Measurements from ENCODE around the gene STPG1.

The STPG1 gene

DNA sequence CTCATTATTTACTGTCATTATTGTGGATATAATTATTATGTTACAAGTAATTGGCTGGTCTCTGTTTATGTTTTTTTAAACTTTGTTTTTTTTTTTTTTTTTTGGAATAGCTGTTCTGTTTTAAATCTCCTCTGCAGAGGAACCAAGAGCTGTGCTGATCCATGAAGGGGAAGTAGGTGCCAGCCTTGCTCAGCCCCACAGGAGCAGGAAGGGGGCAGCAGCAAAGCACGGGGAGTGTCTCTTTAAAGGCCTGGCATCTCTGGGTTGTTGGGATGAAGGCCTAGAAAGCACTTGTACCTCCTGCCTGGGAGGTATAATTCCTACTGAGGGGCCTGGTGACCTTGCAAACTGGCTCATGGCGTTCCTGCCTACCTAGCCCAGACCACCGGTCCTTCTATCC lies 96.9 kb downstream of the STPG1 start:
- TF ChIP-seq CTCF (IDR thresholded peaks at IDR 0.05; ENCODE audit: borderline replicate concordance, extremely low read depth, low read length, poor library complexity, severe bottlenecking) = no peak
- TF ChIP-seq EZH2 (IDR thresholded peaks at IDR 0.05; ENCODE audit: borderline replicate concordance, low read depth, low read length, severe bottlenecking) = no peak
- H2AFZ ChIP-seq (ENCODE audit: low read depth, low read length) = no peak overlapping the region
- H3K79me2 ChIP-seq (ENCODE audit: insufficient read depth, low read length) = no peaks in the 10 kb centered on the region
- no peak for ATAC-seq (ENCODE audit: insufficient read depth, low read depth)
- H3K9me3 ChIP-seq (ENCODE audit: insufficient read depth, low read length, severe bottlenecking) = no peaks in the 10 kb centered on the region
- no peak overlapping the region for H3K27ac ChIP-seq (ENCODE audit: low read length)
- no peak for DNase-seq
- H3K4me2 ChIP-seq (ENCODE audit: insufficient read depth, low read length) = no peak overlapping the region
- H3K4me1 ChIP-seq (ENCODE audit: insufficient read depth, low read length) = peaks cover 11% of the 10 kb centered on the region
- no peak overlapping the region for H3K4me3 ChIP-seq (ENCODE audit: low read depth in 1 of 2, low read length in 2 of 2)
- H4K20me1 ChIP-seq (ENCODE audit: insufficient read depth, low read length) = peaks cover 51% of the 10 kb centered on the region
- H3K36me3 ChIP-seq (ENCODE audit: insufficient read depth, low read length) = no peaks in the 10 kb centered on the region
- peaks cover 77% of the 10 kb centered on the region for H3K27me3 ChIP-seq (ENCODE audit: insufficient read depth, low read length, poor library complexity)
- no peak overlapping the region for H3K9ac ChIP-seq (ENCODE audit: low read depth, low read length)

DNA sequence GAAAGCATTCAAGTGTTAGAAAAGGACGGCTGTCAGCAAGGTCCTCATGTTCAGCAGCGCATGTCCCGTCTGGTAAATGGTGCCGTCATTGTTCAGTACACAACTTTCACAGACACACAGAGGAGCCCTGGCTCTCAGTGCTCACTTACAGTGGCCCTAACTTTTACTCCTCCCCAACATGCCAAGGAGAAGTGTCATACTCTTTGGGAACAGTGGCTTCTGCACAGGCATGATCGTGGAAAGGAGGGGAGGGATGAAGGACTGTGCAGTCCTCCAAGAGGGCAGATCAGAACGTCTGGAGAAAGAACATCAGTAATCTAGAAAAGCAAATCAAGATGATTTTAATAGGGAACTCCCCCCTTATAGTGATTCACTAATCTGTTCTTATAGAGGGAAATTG lies 98.2 kb downstream of the STPG1 start:
- Histone ChIP-seq H3K9me3 (ENCODE audit: insufficient read depth, low read length, severe bottlenecking) (no peaks in the 10 kb centered on the region), H2AFZ (ENCODE audit: low read depth, low read length) (no peak overlapping the region), H3K4me3 (ENCODE audit: low read depth in 1 of 2, low read length in 2 of 2) (no peak overlapping the region), H3K79me2 (ENCODE audit: insufficient read depth, low read length) (no peaks in the 10 kb centered on the region), H3K4me1 (ENCODE audit: insufficient read depth, low read length) (no peaks in the 10 kb centered on the region), H4K20me1 (ENCODE audit: insufficient read depth, low read length) (peaks cover 39% of the 10 kb centered on the region), H3K27me3 (ENCODE audit: insufficient read depth, low read length, poor library complexity) (peaks cover 70% of the 10 kb centered on the region), H3K4me2 (ENCODE audit: insufficient read depth, low read length) (no peak overlapping the region), H3K9ac (ENCODE audit: low read depth, low read length) (no peak overlapping the region), H3K36me3 (ENCODE audit: insufficient read depth, low read length) (no peaks in the 10 kb centered on the region), H3K27ac (ENCODE audit: low read length) (no peak overlapping the region)
- no peak for TF ChIP-seq EZH2 (IDR thresholded peaks at IDR 0.05; ENCODE audit: borderline replicate concordance, low read depth, low read length, severe bottlenecking)
- TF ChIP-seq CTCF (IDR thresholded peaks at IDR 0.05; ENCODE audit: borderline replicate concordance, extremely low read depth, low read length, poor library complexity, severe bottlenecking) = no peak
- ATAC-seq (ENCODE audit: insufficient read depth, low read depth) (no peak), DNase-seq (no peak)

DNA sequence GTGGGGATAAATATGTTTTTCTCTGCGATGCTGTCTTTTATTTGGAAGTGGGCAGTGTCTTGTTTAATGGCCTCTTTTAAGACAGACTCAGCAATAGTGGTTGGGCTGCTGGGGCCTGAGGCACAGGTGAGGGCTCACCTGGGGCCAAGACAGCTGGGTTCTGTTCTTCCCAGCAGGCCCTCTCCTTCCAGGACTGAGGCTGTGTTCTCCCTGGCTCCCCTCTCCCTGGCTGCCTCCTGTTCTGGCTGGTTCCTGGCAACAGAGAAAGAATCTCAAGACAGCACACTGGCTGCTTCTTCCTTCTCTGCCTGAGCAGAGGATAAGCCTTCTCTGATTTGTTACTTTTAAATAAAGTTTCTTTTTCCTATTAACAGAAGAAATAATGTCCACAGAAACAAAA lies 101.8 kb downstream of the STPG1 start:
- H3K4me2 ChIP-seq (ENCODE audit: insufficient read depth, low read length) = no peak overlapping the region
- no peaks in the 10 kb centered on the region for H3K9me3 ChIP-seq (ENCODE audit: insufficient read depth, low read length, severe bottlenecking)
- no peak overlapping the region for H3K4me3 ChIP-seq (ENCODE audit: low read depth in 1 of 2, low read length in 2 of 2)
- peaks cover 20% of the 10 kb centered on the region for H4K20me1 ChIP-seq (ENCODE audit: insufficient read depth, low read length)
- no peak overlapping the region for H3K9ac ChIP-seq (ENCODE audit: low read depth, low read length)
- H2AFZ ChIP-seq (ENCODE audit: low read depth, low read length) = no peak overlapping the region
- DNase-seq = no peak
- TF ChIP-seq EZH2 (IDR thresholded peaks at IDR 0.05; ENCODE audit: borderline replicate concordance, low read depth, low read length, severe bottlenecking) = no peak
- H3K27me3 ChIP-seq (ENCODE audit: insufficient read depth, low read length, poor library complexity) = peaks cover 64% of the 10 kb centered on the region
- H3K79me2 ChIP-seq (ENCODE audit: insufficient read depth, low read length) = no peaks in the 10 kb centered on the region
- H3K27ac ChIP-seq (ENCODE audit: low read length) = no peak overlapping the region
- H3K36me3 ChIP-seq (ENCODE audit: insufficient read depth, low read length) = no peaks in the 10 kb centered on the region
- no peaks in the 10 kb centered on the region for H3K4me1 ChIP-seq (ENCODE audit: insufficient read depth, low read length)
- no peak for ATAC-seq (ENCODE audit: insufficient read depth, low read depth)

- no peaks in the 10 kb centered on the region for H3K36me3 ChIP-seq (ENCODE audit: insufficient read depth, low read length)
- no peak for DNase-seq
Measured at GRCh38 chr1:24311234-24311633, 102.3 kb downstream of the STPG1 start.

More at GRCh38 chr1:24311234-24311633, 102.3 kb downstream of the STPG1 start:
- Histone ChIP-seq H4K20me1 (ENCODE audit: insufficient read depth, low read length) (peaks cover 19% of the 10 kb centered on the region), H3K79me2 (ENCODE audit: insufficient read depth, low read length) (no peaks in the 10 kb centered on the region), H3K27ac (ENCODE audit: low read length) (no peak overlapping the region), H3K27me3 (ENCODE audit: insufficient read depth, low read length, poor library complexity) (peaks cover 64% of the 10 kb centered on the region), H3K9ac (ENCODE audit: low read depth, low read length) (no peak overlapping the region), H3K4me1 (ENCODE audit: insufficient read depth, low read length) (no peaks in the 10 kb centered on the region), H3K4me2 (ENCODE audit: insufficient read depth, low read length) (no peak overlapping the region), H2AFZ (ENCODE audit: low read depth, low read length) (no peak overlapping the region), H3K4me3 (ENCODE audit: low read depth in 1 of 2, low read length in 2 of 2) (no peak overlapping the region), H3K9me3 (ENCODE audit: insufficient read depth, low read length, severe bottlenecking) (no peaks in the 10 kb centered on the region)
- TF ChIP-seq CTCF (IDR thresholded peaks at IDR 0.05; ENCODE audit: borderline replicate concordance, extremely low read depth, low read length, poor library complexity, severe bottlenecking) (no peak), EZH2 (IDR thresholded peaks at IDR 0.05; ENCODE audit: borderline replicate concordance, low read depth, low read length, severe bottlenecking) (no peak)
- ATAC-seq (ENCODE audit: insufficient read depth, low read depth) = no peak
